Fibroblast of mammary gland (primary cell): ENCODE results near the gene KRT38.

Source experiments
- DNase-seq: peaks from one replicate; pipeline ENCODE4 v3.0.0-alpha.2; 2010; ENCODE audit warnings: low read depth
- H3K4me3 ChIP-seq: 2 replicates; pipeline ENCODE4 v1.5.1; 2011; ENCODE audit warnings: low read depth, mild to moderate bottlenecking, low read length, moderate library complexity; ENCODE audit not compliant: control insufficient read depth
- CTCF ChIP-seq: conservative IDR thresholded peaks from 2 replicates; pipeline ENCODE4 v1.5.1; 2011; ENCODE audit warnings: low read depth, low read length, inconsistent platforms; ENCODE audit not compliant: control insufficient read depth, insufficient read depth

Gene KRT38

GRCh38 chr17:41475421-41475820 is 34.6 kb upstream of the KRT38 start:
- no peak overlapping the region for H3K4me3 ChIP-seq
- no peak for DNase-seq
- no peak for TF ChIP-seq CTCF

- no peak for DNase-seq
- H3K4me3 ChIP-seq: no peak overlapping the region
- TF ChIP-seq CTCF: no peak
Measured at GRCh38 chr17:41474863-41475262, 34.1 kb upstream of the KRT38 start.

GRCh38 chr17:41468346-41468745 is 27.6 kb upstream of the KRT38 start:
- no peak for TF ChIP-seq CTCF
- H3K4me3 ChIP-seq: no peak overlapping the region
- DNase-seq: no peak

- H3K4me3 ChIP-seq: no peak overlapping the region
- no peak for TF ChIP-seq CTCF
- peak; percentile 53 for DNase-seq
Measured at GRCh38 chr17:41467561-41467960, 26.8 kb upstream of the KRT38 start.

GRCh38 chr17:41466988-41467387 is 26.2 kb upstream of the KRT38 start, which contains the start of gene KRT32:
Gene KRT32, minus strand, starts transcription at chr17:41467386. Its CDS starts 61 bp downstream, at chr17:41467325.
- no peak within 1 kb of the TSS for H3K4me3 ChIP-seq
- DNase-seq: no peak
- no peak for TF ChIP-seq CTCF

GRCh38 chr17:41464682-41465081 is 23.9 kb upstream of the KRT38 start:
- no peak for TF ChIP-seq CTCF
- peak; percentile 86 for DNase-seq

GRCh38 chr17:41464173-41464572 is 23.4 kb upstream of the KRT38 start:
- no peak overlapping the region for H3K4me3 ChIP-seq
- no peak for DNase-seq
- TF ChIP-seq CTCF: no peak

More at GRCh38 chr17:41464682-41465081, 23.9 kb upstream of the KRT38 start:
- no peak overlapping the region for H3K4me3 ChIP-seq
